ENCODE measurements around the gene TNFRSF8.

- TF ChIP-seq, protein P1, sequence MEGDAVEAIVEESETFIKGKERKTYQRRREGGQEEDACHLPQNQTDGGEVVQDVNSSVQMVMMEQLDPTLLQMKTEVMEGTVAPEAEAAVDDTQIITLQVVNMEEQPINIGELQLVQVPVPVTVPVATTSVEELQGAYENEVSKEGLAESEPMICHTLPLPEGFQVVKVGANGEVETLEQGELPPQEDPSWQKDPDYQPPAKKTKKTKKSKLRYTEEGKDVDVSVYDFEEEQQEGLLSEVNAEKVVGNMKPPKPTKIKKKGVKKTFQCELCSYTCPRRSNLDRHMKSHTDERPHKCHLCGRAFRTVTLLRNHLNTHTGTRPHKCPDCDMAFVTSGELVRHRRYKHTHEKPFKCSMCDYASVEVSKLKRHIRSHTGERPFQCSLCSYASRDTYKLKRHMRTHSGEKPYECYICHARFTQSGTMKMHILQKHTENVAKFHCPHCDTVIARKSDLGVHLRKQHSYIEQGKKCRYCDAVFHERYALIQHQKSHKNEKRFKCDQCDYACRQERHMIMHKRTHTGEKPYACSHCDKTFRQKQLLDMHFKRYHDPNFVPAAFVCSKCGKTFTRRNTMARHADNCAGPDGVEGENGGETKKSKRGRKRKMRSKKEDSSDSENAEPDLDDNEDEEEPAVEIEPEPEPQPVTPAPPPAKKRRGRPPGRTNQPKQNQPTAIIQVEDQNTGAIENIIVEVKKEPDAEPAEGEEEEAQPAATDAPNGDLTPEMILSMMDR (IDR thresholded peaks at IDR 0.05 in 2 of 3, conservative IDR thresholded peaks at IDR 0.05 in 1 of 3; ENCODE audit: insufficient read depth in 2 of 3, low read depth in 1 of 3, low read length in 3 of 3), result no peak
- no peak for TF ChIP-seq MAX (CRISPR knock-in tag; IDR thresholded peaks at IDR 0.05)
- TF ChIP-seq, protein P2, sequence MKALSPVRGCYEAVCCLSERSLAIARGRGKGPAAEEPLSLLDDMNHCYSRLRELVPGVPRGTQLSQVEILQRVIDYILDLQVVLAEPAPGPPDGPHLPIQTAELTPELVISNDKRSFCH (CRISPR knock-in tag; IDR thresholded peaks at IDR 0.05), result no peak
- TF ChIP-seq, protein P2 (tag; IDR thresholded peaks at IDR 0.05), result no peak
- no peak for TF ChIP-seq TEAD4 (IDR thresholded peaks at IDR 0.05; ENCODE audit: low read length)
- TF ChIP-seq TEAD4 (CRISPR knock-in tag; IDR thresholded peaks at IDR 0.05; ENCODE audit: borderline replicate concordance), result no peak
- TF ChIP-seq, protein P3, sequence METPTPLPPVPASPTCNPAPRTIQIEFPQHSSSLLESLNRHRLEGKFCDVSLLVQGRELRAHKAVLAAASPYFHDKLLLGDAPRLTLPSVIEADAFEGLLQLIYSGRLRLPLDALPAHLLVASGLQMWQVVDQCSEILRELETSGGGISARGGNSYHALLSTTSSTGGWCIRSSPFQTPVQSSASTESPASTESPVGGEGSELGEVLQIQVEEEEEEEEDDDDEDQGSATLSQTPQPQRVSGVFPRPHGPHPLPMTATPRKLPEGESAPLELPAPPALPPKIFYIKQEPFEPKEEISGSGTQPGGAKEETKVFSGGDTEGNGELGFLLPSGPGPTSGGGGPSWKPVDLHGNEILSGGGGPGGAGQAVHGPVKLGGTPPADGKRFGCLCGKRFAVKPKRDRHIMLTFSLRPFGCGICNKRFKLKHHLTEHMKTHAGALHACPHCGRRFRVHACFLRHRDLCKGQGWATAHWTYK (CRISPR knock-in tag; IDR thresholded peaks at IDR 0.05), result no peak
- no peak for TF ChIP-seq ZNF133 (CRISPR knock-in tag; IDR thresholded peaks at IDR 0.05)
- TF ChIP-seq UBTF (IDR thresholded peaks at IDR 0.05; ENCODE audit: borderline replicate concordance in 1 of 2, low read depth in 2 of 2, low read length in 2 of 2), result no peak
- TF ChIP-seq ZNF274 (IDR thresholded peaks at IDR 0.05; ENCODE audit: borderline replicate concordance, low read depth, low read length), result no peak
- no peak for TF ChIP-seq XRCC5 (IDR thresholded peaks at IDR 0.05; ENCODE audit: low read depth, low read length)
- TF ChIP-seq EZH2 (IDR thresholded peaks at IDR 0.05; ENCODE audit: borderline replicate concordance, low read depth, low read length), result no peak
Observed at GRCh38 chr1:12032161-12032621, 30.9 kb upstream of the TNFRSF8 start.
